K562 treated with DMSO at 1 percent for 48 hours (cell line): Measurements from ENCODE around the gene JPT2. TPM values are rescaled to one million over a fixed set of nuclear protein-coding genes. Genes with fewer than 3 reads are reported as not detected.

Source experiments
- total RNA-seq: library from RNA; unstranded; fragments of 300-600 nt; gene quantifications from 2 replicates; pipeline ENCODE4 v1.2.3, GENCODE V29; 2022; ENCODE audit warnings: low replicate concordance; ENCODE audit errors: extremely low read depth

JPT2 gene
- not detected in 2 replicates for total RNA-seq

GRCh38 chr16:1677942-1678499, at the start of gene JPT2:
TSS of gene JPT2 (plus strand) at chr16:1678279. CDS start at chr16:1678313, 34 bp downstream.

GRCh38 chr16:1705688-1706385, 27.8 kb downstream of the JPT2 start, which contains the start of gene MAPK8IP3:
TSS of gene MAPK8IP3 (plus strand) at chr16:1706195. CDS start at chr16:1706340, 145 bp downstream.

Other genes with a start within 250 kb of the JPT2 start
- not detected in 2 replicates for gene PERCC1, start 247.2 kb upstream of the JPT2 start, total RNA-seq
- not detected in 2 replicates for gene CCDC154, start 233.7 kb upstream of the JPT2 start, total RNA-seq
- gene CLCN7, start 203.3 kb upstream of the JPT2 start, total RNA-seq = not detected in 2 replicates
- gene PTX4, start 189.3 kb upstream of the JPT2 start, total RNA-seq = not detected in 2 replicates
- gene TELO2, start 184.9 kb upstream of the JPT2 start, total RNA-seq = not detected in 2 replicates
- gene TMEM204, start 144.6 kb upstream of the JPT2 start, total RNA-seq = not detected in 2 replicates
- gene IFT140, start 66.2 kb upstream of the JPT2 start, total RNA-seq = not detected in 2 replicates
- not detected in 2 replicates for gene CRAMP1, start 65.9 kb upstream of the JPT2 start, total RNA-seq
- not detected in 2 replicates for gene MAPK8IP3, start 27.9 kb downstream of the JPT2 start, total RNA-seq
- not detected in 2 replicates for gene NME3, start 93.3 kb downstream of the JPT2 start, total RNA-seq
- not detected in 2 replicates for gene EME2, start 94.5 kb downstream of the JPT2 start, total RNA-seq
- gene MRPS34, start 94.9 kb downstream of the JPT2 start, total RNA-seq = not detected in 2 replicates
- not detected in 2 replicates for gene SPSB3, start 104.3 kb downstream of the JPT2 start, total RNA-seq
- gene NUBP2, start 104.7 kb downstream of the JPT2 start, total RNA-seq = 502 TPM in 1 of 2 replicates, not detected in the other
- not detected in 2 replicates for gene IGFALS, start 115.4 kb downstream of the JPT2 start, total RNA-seq
- not detected in 2 replicates for gene HAGH, start 148.5 kb downstream of the JPT2 start, total RNA-seq
- not detected in 2 replicates for gene FAHD1, start 148.9 kb downstream of the JPT2 start, total RNA-seq
- gene MEIOB, start 193.9 kb downstream of the JPT2 start, total RNA-seq = not detected in 2 replicates
- gene HS3ST6, start 240.1 kb downstream of the JPT2 start, total RNA-seq = not detected in 2 replicates